Measurements from ENCODE around the gene MAG. TPM values are rescaled to one million over a fixed set of nuclear protein-coding genes. Genes with fewer than 3 reads are reported as not detected.

Gene MAG
- total and polyA plus RNA-seq, 2 of the 13 experiments (the other 11 are each of a cell fraction or from before 2014, with no cell fraction given) = 0.20 to 1.3 TPM

DNA sequence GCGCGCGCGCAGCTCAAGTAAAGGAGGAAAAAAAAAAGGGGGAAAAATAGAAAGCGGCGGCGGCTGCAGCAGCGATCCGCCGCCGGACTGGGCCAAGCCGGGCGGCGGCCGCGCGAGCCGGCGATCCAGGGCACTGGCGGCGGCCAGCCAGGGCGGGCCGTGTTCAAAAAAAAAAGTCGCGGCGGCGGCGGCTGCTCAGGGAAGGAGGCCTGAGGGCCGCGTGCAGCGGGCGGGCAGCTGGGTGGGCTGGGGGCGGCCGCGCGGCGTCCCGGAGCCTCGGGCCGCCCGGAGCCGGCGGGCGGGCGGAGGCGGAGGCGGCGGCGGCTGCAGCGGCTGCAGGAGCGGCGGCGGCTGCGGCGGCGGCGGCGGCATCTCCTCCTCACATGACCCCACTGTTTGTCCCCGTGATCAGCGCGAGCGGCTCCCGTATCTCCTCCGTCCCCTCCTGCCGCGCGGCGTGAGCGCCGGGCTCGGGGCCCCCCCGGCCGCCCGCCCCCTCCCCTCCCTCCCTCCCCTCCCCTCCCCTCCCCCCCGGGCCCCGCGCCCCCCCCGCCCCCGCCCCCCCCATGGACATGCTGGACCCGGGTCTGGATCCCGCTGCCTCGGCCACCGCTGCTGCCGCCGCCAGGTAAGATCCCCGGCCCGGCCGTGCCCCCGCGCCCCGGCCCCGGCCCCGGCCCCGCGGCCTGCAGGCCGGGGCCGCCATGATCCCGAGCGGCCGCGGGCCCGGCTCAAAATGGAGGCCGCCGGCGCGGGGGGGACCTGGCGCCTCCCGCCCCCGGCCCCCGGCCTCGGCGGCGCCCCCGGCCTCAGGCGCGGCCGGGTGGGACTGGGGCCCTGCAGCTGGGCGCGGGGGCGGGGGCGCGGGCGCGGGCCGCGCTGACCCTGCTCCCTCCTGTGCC, 23.2 kb upstream of the MAG start, which contains the start of gene USF2 (continued):
- TF ChIP-seq DNMT3B (CRISPR knock-in tag; conservative IDR thresholded peaks at IDR 0.05) (no peak), ZNF138 (CRISPR knock-in tag; IDR thresholded peaks at IDR 0.05; ENCODE audit: low read depth) (no peak)
- TF ChIP-seq, protein P1, sequence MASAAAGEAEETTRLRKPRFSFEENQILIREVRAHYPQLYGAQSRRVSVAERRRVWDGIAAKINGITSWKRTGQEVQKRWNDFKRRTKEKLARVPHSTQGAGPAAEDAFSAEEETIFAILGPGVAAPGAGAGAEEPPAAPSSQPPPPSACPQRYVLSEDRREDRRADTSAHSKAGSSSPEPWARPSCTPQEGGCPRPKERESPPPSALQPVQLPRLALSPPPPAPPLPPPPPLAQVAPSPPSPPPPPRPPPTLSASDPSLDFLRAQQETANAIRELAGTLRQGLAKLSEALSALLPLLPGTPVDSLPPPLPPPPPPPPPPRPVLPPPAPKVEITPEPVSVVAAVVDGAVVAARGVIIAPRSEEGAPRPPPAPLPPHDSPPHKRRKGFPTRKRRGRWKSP (CRISPR knock-in tag; IDR thresholded peaks at IDR 0.05) = no peak

DNA sequence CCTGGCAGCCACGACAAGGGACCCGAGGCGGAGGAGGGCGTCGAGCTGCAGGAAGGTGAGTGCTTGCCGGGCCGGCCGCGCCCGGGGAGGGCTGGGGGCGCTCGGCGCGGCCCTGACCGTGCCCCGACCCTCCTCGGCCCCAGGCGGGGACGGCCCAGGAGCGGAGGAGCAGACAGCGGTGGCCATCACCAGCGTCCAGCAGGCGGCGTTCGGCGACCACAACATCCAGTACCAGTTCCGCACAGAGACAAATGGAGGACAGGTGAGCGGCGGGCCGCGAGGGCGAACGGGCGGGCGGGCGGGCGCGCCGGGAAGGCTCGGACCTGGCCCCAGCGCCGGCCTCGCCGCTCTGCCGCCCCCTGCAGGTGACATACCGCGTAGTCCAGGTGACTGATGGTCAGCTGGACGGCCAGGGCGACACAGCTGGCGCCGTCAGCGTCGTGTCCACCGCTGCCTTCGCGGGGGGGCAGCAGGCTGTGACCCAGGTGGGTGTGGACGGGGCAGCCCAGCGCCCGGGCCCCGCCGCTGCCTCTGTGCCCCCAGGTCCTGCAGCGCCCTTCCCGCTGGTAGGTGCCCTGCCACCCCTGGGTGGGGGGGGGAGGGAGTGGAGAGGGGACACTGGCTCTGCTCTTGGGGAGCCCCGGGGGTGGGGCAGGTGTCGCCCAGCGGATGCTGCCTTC, 22.4 kb upstream of the MAG start:
- DNase-seq (ENCODE audit: low spot score) (peak; percentile 82), ATAC-seq (peak; percentile 79), FAIRE-seq (no peak)
- Histone ChIP-seq H3K9ac (ENCODE audit: insufficient read depth, low read depth, low read length) (peak overlapping the region; percentile 77), H2AFZ (ENCODE audit: low read length) (no peak overlapping the region), H3K4me2 (ENCODE audit: low read depth, low read length) (peak overlapping the region; percentile 68), H3K4me1 (ENCODE audit: insufficient read depth, low read length) (peaks cover 20% of the 10 kb centered on the region), H3K79me2 (ENCODE audit: insufficient read depth, low read length) (peaks cover 18% of the 10 kb centered on the region), H3K4me3 (replicated peaks in 1 of 3; ENCODE audit: insufficient read depth in 1 of 3, low read depth in 2 of 3, low read length in 3 of 3) (peak overlapping the region; percentile 58 to 79 (median 60); a peak in 5 of 6 replicates), H3K27ac (ENCODE audit: extremely low read length, insufficient read depth, low read length) (peak overlapping the region; percentile 92), H4K20me1 (ENCODE audit: insufficient read depth, low read length) (no peaks in the 10 kb centered on the region), H3K36me3 (replicated peaks in 1 of 2; ENCODE audit: control insufficient read depth in 1 of 2, insufficient read depth in 2 of 2, low read length in 2 of 2) (peaks cover 23 to 50% of the 10 kb centered on the region in 2 experiments), H3K27me3 (ENCODE audit: control insufficient read depth in 1 of 2, insufficient read depth in 2 of 2, low read length in 2 of 2) (no peaks in the 10 kb centered on the region), H3K9me3 (ENCODE audit: low read length) (no peaks in the 10 kb centered on the region)
- ChIA-PET CTCF (ENCODE audit: low intra/inter-chr PET ratio, low total read pairs) (interaction anchor here (0.7 to 1.6 kb wide), 3 partner anchors 21 to 84 kb away, joined by 3 to 9 read pairs (median 4); partner anchors contain the start of gene LSR), POLR2A (interaction anchor here (1.4 to 2.1 kb wide), 5 partner anchors 10 to 241 kb away, joined by 3 to 10 read pairs (median 5); partner anchors contain the start of gene HAMP)
- in situ Hi-C loops (cut with HindIII; ENCODE audit: extremely low pct_ligation_motif_present, low pct_unique_long_range_greater_than_20kb) (no loop called here), intact Hi-C loops (cut with micrococcal nuclease; ENCODE audit: unreplicated experiment) (loop anchor here (1.0 to 5.0 kb wide), 2 partner anchors 16 to 188 kb away; no protein-coding TSS in a partner anchor)
- WGBS (ENCODE audit: low lambda C conversion rate) = no CpG with 5 or more reads among the region's 66 CpGs
- BruUV-seq (replicated peaks) = no TSS peak
- TF ChIP-seq TEAD3 (CRISPR knock-in tag; optimal IDR thresholded peaks at IDR 0.05; ENCODE audit: borderline replicate concordance) (peak; percentile 89), MXI1 (IDR thresholded peaks at IDR 0.05; ENCODE audit: borderline replicate concordance, low read depth, low read length) (0 out of 3 replicates have a peak, but pooled peaks have one; percentile 29), ZNF333 (CRISPR knock-in tag; IDR thresholded peaks at IDR 0.05; ENCODE audit: borderline replicate concordance) (0 out of 2 replicates have a peak, but pooled peaks have one; percentile 84), FOXA3 (CRISPR knock-in tag; IDR thresholded peaks at IDR 0.05) (peak; percentile 14), TGIF2 (CRISPR knock-in tag; IDR thresholded peaks at IDR 0.05) (peak; percentile 89; the same call in 1 of the 2 replicates), MYC (CRISPR knock-in tag; IDR thresholded peaks at IDR 0.05; ENCODE audit: borderline replicate concordance) (peak; percentile 57; the same call in 1 of the 2 replicates), HES4 (CRISPR knock-in tag; IDR thresholded peaks at IDR 0.05; ENCODE audit: borderline replicate concordance) (peak; percentile 15; the same call in 1 of the 2 replicates), ZSCAN25 (CRISPR knock-in tag; IDR thresholded peaks at IDR 0.05) (no peak), ZNF891 (CRISPR knock-in tag; IDR thresholded peaks at IDR 0.05) (peak; percentile 59; the same call in 1 of the 2 replicates), ZFP36L2 (CRISPR knock-in tag; IDR thresholded peaks at IDR 0.05) (no peak), ELF3 (CRISPR knock-in tag; IDR thresholded peaks at IDR 0.05) (peak; percentile 64)
- TF ChIP-seq, protein P2, sequence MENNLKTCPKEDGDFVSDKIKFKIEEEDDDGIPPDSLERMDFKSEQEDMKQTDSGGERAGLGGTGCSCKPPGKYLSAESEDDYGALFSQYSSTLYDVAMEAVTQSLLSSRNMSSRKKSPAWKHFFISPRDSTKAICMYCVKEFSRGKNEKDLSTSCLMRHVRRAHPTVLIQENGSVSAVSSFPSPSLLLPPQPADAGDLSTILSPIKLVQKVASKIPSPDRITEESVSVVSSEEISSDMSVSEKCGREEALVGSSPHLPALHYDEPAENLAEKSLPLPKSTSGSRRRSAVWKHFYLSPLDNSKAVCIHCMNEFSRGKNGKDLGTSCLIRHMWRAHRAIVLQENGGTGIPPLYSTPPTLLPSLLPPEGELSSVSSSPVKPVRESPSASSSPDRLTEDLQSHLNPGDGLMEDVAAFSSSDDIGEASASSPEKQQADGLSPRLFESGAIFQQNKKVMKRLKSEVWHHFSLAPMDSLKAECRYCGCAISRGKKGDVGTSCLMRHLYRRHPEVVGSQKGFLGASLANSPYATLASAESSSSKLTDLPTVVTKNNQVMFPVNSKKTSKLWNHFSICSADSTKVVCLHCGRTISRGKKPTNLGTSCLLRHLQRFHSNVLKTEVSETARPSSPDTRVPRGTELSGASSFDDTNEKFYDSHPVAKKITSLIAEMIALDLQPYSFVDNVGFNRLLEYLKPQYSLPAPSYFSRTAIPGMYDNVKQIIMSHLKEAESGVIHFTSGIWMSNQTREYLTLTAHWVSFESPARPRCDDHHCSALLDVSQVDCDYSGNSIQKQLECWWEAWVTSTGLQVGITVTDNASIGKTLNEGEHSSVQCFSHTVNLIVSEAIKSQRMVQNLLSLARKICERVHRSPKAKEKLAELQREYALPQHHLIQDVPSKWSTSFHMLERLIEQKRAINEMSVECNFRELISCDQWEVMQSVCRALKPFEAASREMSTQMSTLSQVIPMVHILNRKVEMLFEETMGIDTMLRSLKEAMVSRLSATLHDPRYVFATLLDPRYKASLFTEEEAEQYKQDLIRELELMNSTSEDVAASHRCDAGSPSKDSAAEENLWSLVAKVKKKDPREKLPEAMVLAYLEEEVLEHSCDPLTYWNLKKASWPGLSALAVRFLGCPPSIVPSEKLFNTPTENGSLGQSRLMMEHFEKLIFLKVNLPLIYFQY (CRISPR knock-in tag; IDR thresholded peaks at IDR 0.05; ENCODE audit: borderline replicate concordance) = 0 out of 2 replicates have a peak, but pooled peaks have one; percentile 22
